ENCODE measurements around the gene FIGNL1. TPM values are rescaled to one million over a fixed set of nuclear protein-coding genes. Genes with fewer than 3 reads are reported as not detected.

Gene FIGNL1
- total and polyA plus RNA-seq, 10 of the 15 experiments (the other 5 are each of a cell fraction or from before 2014, with no cell fraction given): 11.5 to 37.4 (median 29.0) TPM

DNA sequence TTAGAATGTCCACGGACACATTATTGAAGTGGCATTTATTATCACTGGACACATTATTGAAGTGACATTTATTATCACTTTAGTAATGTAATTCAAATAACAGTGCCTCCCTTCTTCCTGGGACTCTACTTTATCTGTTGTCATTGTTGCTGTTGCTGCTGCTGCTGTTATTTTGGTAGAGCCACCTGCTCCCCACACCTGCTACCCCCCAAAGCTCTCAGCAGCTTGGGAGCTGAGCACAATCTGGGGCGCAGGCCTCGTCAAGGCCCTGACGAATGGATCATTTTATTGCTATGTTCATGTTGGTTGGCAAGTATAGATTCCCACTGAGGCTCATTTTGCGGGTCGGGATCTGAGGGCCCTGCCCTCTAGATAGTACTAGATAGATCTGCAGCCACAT, 24.8 kb downstream of the FIGNL1 start:
- in situ Hi-C loops (cut with MboI): no loop called here

More for the DNA sequence above, 24.8 kb downstream of the FIGNL1 start:
- Histone ChIP-seq H4K20me1 (ENCODE audit: control insufficient read depth, insufficient read depth) (no peaks in the 10 kb centered on the region), H3K79me2 (ENCODE audit: control insufficient read depth, insufficient read depth, low read length) (no peaks in the 10 kb centered on the region), H3K4me3 (no peak overlapping the region), H3K4me2 (ENCODE audit: control insufficient read depth, insufficient read depth) (no peak overlapping the region), H3K36me3 (ENCODE audit: control insufficient read depth in 2 of 2, insufficient read depth in 2 of 2, low read length in 1 of 2) (no peaks in the 10 kb centered on the region), H3K27me3 (replicated peaks in 1 of 2; ENCODE audit: control insufficient read depth in 2 of 2, insufficient read depth in 2 of 2, low read length in 1 of 2) (no peaks in the 10 kb centered on the region), H2AFZ (ENCODE audit: control insufficient read depth, low read depth, low read length) (no peak overlapping the region), H3K9ac (ENCODE audit: control insufficient read depth, insufficient read depth, low read length) (no peak overlapping the region), H3K4me1 (ENCODE audit: control insufficient read depth, insufficient read depth, low read length) (no peaks in the 10 kb centered on the region), H3K27ac (ENCODE audit: control insufficient read depth, insufficient read depth) (no peak overlapping the region), H3K9me3 (replicated peaks; ENCODE audit: control insufficient read depth, insufficient read depth, low read length) (no peaks in the 10 kb centered on the region)
- ChIA-PET RAD21 (ENCODE audit: unreplicated experiment) (no interaction called here), CTCF (interaction anchor here (0.7 to 14.6 kb wide), 4 partner anchors 17 to 290 kb away, joined by 3 to 257 read pairs (median 5); no protein-coding TSS in a partner anchor), SMC1A (ENCODE audit: uncharacterized antibody, unreplicated experiment) (interaction anchor here (0.8 to 1.3 kb wide), 3 partner anchors 17 to 23 kb away, joined by 3 to 4 read pairs (median 4); no protein-coding TSS in a partner anchor), POLR2A (interaction anchor here (0.7 kb wide), 1 partner anchor 20 kb away, joined by 3 read pairs; no protein-coding TSS in a partner anchor)
- no TSS peak for BruUV-seq (replicated peaks)
- DNase-seq (ENCODE audit: low read depth, low spot score) (no peak), FAIRE-seq (no peak), ATAC-seq (no peak)
- WGBS (ENCODE audit: insufficient coverage, insufficient replicate concordance, low lambda C conversion rate, missing lambda C conversion rate): 82% methylated on average over 6 of the region's 6 CpGs
- intact Hi-C loops (cut with micrococcal nuclease; ENCODE audit: unreplicated experiment): no loop called here
- TF ChIP-seq, protein P1, sequence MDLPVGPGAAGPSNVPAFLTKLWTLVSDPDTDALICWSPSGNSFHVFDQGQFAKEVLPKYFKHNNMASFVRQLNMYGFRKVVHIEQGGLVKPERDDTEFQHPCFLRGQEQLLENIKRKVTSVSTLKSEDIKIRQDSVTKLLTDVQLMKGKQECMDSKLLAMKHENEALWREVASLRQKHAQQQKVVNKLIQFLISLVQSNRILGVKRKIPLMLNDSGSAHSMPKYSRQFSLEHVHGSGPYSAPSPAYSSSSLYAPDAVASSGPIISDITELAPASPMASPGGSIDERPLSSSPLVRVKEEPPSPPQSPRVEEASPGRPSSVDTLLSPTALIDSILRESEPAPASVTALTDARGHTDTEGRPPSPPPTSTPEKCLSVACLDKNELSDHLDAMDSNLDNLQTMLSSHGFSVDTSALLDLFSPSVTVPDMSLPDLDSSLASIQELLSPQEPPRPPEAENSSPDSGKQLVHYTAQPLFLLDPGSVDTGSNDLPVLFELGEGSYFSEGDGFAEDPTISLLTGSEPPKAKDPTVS (IDR thresholded peaks at IDR 0.05; ENCODE audit: low read depth, low read length): no peak
- TF ChIP-seq STAT1 (conservative IDR thresholded peaks at IDR 0.05) (no peak), STAT3 (IDR thresholded peaks at IDR 0.05; ENCODE audit: low read depth, low read length) (no peak)
- TF ChIP-seq, protein P2, sequence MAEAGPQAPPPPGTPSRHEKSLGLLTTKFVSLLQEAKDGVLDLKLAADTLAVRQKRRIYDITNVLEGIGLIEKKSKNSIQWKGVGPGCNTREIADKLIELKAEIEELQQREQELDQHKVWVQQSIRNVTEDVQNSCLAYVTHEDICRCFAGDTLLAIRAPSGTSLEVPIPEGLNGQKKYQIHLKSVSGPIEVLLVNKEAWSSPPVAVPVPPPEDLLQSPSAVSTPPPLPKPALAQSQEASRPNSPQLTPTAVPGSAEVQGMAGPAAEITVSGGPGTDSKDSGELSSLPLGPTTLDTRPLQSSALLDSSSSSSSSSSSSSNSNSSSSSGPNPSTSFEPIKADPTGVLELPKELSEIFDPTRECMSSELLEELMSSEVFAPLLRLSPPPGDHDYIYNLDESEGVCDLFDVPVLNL (IDR thresholded peaks at IDR 0.05; ENCODE audit: low read depth, low read length): no peak
